T-cell (primary cell): Measurements from ENCODE around the gene DNAJC28. TPM values are rescaled to one million over a fixed set of nuclear protein-coding genes. Genes with fewer than 3 reads are reported as not detected.

ENCODE experiments used
- ATAC-seq, 4 experiments: fragments of 200-7000 bp in 3 of 4; fragments of 150-1000 bp in 1 of 4; cut with Tn5 transposase; replicated peaks in 1 of 4; 1 replicate in 3 of 4; 2 replicates in 1 of 4; pipeline ENCODE4 v1.10.0; 2021; ENCODE audit warnings: moderate library complexity in 3 of 4, mild to moderate bottlenecking in 2 of 4, moderate number of reproducible peaks in 1 of 4
- CTCF ChIA-PET, 2 donors: fragments of 300-600 bp; sonication (Branson Sonifier 250); formaldehyde crosslinking; loops; one replicate each; lab custom pipeline; 2022; ENCODE audit warnings: antibody characterized with exemption in 2 of 2; lab: Charles Lee
- POLR2A ChIA-PET, 2 donors: fragments of 300-600 bp; sonication (Branson Sonifier 250); formaldehyde crosslinking; loops; one replicate each; lab custom pipeline; 2022; ENCODE audit warnings: antibody characterized with exemption in 2 of 2; lab: Charles Lee
- DNase-seq, 35 experiments: peaks; one replicate each; pipeline versions ENCODE4 v3.0.0 to v3.0.0-alpha.2; 2013 to 2023
- H3K27ac ChIP-seq: one replicate; pipeline ENCODE4 v1.5.1; 2013; ENCODE audit warnings: low read length
- H3K27me3 ChIP-seq, 2 experiments: replicated peaks in 1 of 2; 1 replicate in 1 of 2; 2 replicates in 1 of 2; pipeline versions ENCODE4 v1.6.1 to v1.7.0; 2013; ENCODE audit warnings: low read length in 1 of 2, mixed read lengths in 1 of 2; ENCODE audit not compliant: control insufficient read depth in 2 of 2, insufficient read depth in 2 of 2; ENCODE audit errors: extremely low read depth in 1 of 2
- H3K36me3 ChIP-seq, 2 donors: 1 replicate in 1 of 2; 2 replicates in 1 of 2; pipeline versions ENCODE4 v1.6.1 to v1.7.0; 2013; ENCODE audit warnings: low read length in 1 of 2; ENCODE audit not compliant: control insufficient read depth in 2 of 2, insufficient read depth in 1 of 2; ENCODE audit errors: extremely low read depth in 1 of 2
- H3K4me1 ChIP-seq, 2 experiments: 1 replicate in 1 of 2; 2 replicates in 1 of 2; pipeline versions ENCODE4 v1.6.1 to v1.7.0; 2013; ENCODE audit warnings: low read length in 2 of 2, mixed read lengths in 1 of 2; ENCODE audit not compliant: insufficient read depth in 2 of 2, control insufficient read depth in 1 of 2; ENCODE audit errors: extremely low read depth in 1 of 2
- H3K4me3 ChIP-seq, 2 donors: 1 replicate in 1 of 2; 2 replicates in 1 of 2; pipeline versions ENCODE4 v1.5.1 to v1.7.0; 2013; ENCODE audit warnings: mild to moderate bottlenecking in 2 of 2, low read length in 1 of 2, moderate library complexity in 1 of 2; ENCODE audit not compliant: control insufficient read depth in 1 of 2; ENCODE audit errors: extremely low read depth in 1 of 2
- H3K9me3 ChIP-seq: 2 replicates; pipeline ENCODE4 v1.7.0; 2013
- H3K27ac Mint-ChIP-seq, 2 donors: one replicate each; pipeline ENCODE4 v1.8.0; 2020 to 2021; ENCODE audit warnings: mild to moderate bottlenecking in 2 of 2, mixed read lengths in 2 of 2
- H3K27me3 Mint-ChIP-seq, 2 donors: one replicate each; pipeline ENCODE4 v1.8.0; 2021 to 2022; ENCODE audit warnings: mixed read lengths in 2 of 2
- H3K36me3 Mint-ChIP-seq: one replicate; pipeline ENCODE4 v1.8.0; 2021; ENCODE audit warnings: mixed read lengths
- H3K4me1 Mint-ChIP-seq, 3 donors: one replicate each; pipeline ENCODE4 v1.8.0; 2020 to 2022; ENCODE audit warnings: mixed read lengths in 3 of 3, mild to moderate bottlenecking in 1 of 3
- H3K4me3 Mint-ChIP-seq, 3 donors: one replicate each; pipeline ENCODE4 v1.8.0; 2020 to 2022; ENCODE audit warnings: mild to moderate bottlenecking in 3 of 3, mixed read lengths in 3 of 3, moderate library complexity in 3 of 3
- H3K9me3 Mint-ChIP-seq, 3 donors: one replicate each; pipeline ENCODE4 v1.8.0; 2020 to 2022; ENCODE audit warnings: mixed read lengths in 3 of 3
- WGBS: methylation state at CpG from one replicate; pipeline ENCODE4 v1.1.5; 2013; ENCODE audit warnings: missing lambda C conversion rate; ENCODE audit not compliant: insufficient coverage; 5-methylcytosine and 5-hydroxymethylcytosine counted together
- total RNA-seq, 35 experiments: library from RNA in 6 of 35; stranded (reverse) in 6 of 35; fragments of 120-200 nt in 1 of 35; gene quantifications; one replicate each; pipeline versions ENCODE4 v1.2.1 to v1.2.4 and lab custom pipeline; 2013 to 2026

Gene DNAJC28
- total RNA-seq, 5 donors from 2014 or later (not counting 1 experiment from before 2014, with no cell fraction given): 0.53 to 1.2 (median 0.75) TPM; not detected in 1

DNA sequence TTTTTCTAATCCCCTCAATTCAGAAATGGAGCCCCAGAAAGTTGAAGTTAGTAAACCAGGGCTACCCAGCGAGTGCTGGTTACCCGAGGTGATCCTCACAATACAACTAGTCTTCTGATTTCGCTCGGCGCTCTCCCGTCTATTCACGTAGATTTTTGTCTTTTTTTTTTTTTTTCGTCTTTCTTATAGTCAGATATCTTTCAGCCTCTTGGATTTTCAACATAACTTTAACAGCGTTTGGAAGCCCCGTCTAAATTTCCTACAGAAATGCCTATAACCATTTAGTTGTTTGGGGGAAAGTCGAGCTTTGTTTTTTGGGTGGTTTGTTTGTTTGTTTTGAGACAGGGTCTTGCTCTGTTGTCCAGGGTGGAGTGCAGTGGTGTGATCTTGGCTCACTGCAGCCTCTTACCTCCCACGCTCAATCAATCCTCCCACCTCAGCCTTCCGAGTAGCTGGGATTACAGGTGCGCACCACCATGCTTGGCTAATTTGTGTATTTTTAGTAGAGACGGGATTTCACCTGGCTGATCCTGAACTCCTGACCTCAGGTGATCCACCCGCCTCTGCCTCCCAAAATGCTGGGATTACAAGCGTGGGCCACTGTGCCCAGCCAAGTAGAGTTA, 10.9 kb downstream of the DNAJC28 start:
- H3K9me3 Mint-ChIP-seq: no peaks in the 10 kb centered on the region
- DNase-seq (peak in 1 of 35 experiments; percentile 3), ATAC-seq (no peak)
- ChIA-PET CTCF (interaction anchor here (0.7 to 3.0 kb wide), 13 partner anchors 9 to 281 kb away, joined by 3 to 42 read pairs (median 4); partner anchors contain the start of genes DNAJC28 (in 2 of the 2) and DONSON (in 1 of the 2)), POLR2A (interaction anchor here (0.7 to 2.0 kb wide), 5 partner anchors 11 to 82 kb away, joined by 3 to 19 read pairs (median 4); partner anchors contain the start of genes SON (in 2 of the 2), DNAJC28 (in 1 of the 2) and GART (in 1 of the 2))
- WGBS: 20% methylated on average over 4 of the region's 17 CpGs
- H3K9me3 ChIP-seq: no peaks in the 10 kb centered on the region
- peak overlapping the region; percentile 91 to 92 (median 91) for H3K4me3 Mint-ChIP-seq
- H3K36me3 ChIP-seq: no peaks in the 10 kb centered on the region
- no peaks in the 10 kb centered on the region for H3K36me3 Mint-ChIP-seq
- peaks cover 16 to 28% (median 23%) of the 10 kb centered on the region in 3 donors for H3K4me1 Mint-ChIP-seq
- H3K27me3 ChIP-seq: no peaks in the 10 kb centered on the region
- H3K27ac Mint-ChIP-seq: peak overlapping the region; percentile 95 to 96
- peaks cover 9 to 20% of the 10 kb centered on the region in 2 experiments for H3K4me1 ChIP-seq
- peak overlapping the region; percentile 65 for H3K27ac ChIP-seq
- no peaks in the 10 kb centered on the region for H3K27me3 Mint-ChIP-seq
- peak overlapping the region; percentile 84 to 86 for H3K4me3 ChIP-seq

DNA sequence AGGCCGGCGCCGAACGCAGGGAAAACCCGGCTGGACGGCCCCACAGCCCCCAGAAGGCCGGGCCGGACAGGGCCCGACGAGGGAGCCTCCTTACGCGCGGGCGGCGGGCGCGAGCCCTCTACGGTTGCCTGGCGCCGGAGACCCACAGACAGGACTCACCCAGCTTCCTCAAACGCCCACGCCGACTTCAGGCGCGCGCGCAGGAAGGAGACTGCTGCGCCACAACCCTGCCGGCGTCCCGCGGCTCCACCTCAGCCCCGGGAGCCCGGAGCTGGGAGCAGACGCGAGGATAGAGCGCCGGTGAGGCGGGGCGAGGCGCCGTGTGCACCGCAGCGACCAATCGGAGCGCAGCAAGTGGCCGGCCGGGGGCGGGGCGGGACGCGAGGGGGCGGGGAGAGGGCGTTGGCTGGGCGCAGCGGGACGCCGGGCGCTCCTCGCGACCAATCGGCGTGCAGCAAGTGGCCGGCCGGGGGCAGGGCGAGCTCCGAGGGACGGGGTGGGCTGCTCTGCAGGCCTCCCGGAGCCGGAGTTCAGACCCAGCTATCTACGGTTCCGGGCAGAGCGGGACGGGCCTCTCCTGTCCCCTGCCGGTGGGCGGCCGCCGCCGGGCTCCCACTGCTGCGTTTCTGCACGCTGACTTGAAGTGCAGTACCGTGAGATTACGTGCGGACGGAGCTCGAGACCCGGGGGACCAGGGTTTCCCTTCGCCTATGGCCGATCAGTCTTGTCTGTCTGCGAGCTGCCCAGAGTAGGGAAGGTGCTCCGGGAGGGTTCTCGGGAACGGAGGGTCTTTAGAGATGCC, 11.6 kb downstream of the DNAJC28 start, which contains the start of gene TMEM50B:
Gene TMEM50B, minus strand, starts transcription at position 296 of the 802 bp plus-strand sequence. CDS start 11,089 bp downstream, outside the sequence.
- Histone ChIP-seq H3K9me3 (no peaks in the 10 kb centered on the region), H3K27ac (peak within 1 kb of the TSS; percentile 73), H3K4me1 (peaks cover 9 to 20% of the 10 kb centered on the region in 2 experiments), H3K27me3 (no peaks in the 10 kb centered on the region), H3K4me3 (peak within 1 kb of the TSS; percentile 84 to 86), H3K36me3 (no peaks in the 10 kb centered on the region)
- Mint-ChIP-seq H3K4me1 (peaks cover 16 to 28% (median 23%) of the 10 kb centered on the region in 3 donors), H3K27ac (peak within 1 kb of the TSS; percentile 95 to 96), H3K36me3 (no peaks in the 10 kb centered on the region), H3K4me3 (peak within 1 kb of the TSS; percentile 91 to 92 (median 91)), H3K9me3 (no peaks in the 10 kb centered on the region), H3K27me3 (no peaks in the 10 kb centered on the region)
- peak; percentile 90 to 93 (median 91) for ATAC-seq
- POLR2A ChIA-PET: interaction anchor here (0.7 to 2.0 kb wide), 12 partner anchors 11 to 753 kb away, joined by 3 to 19 read pairs (median 4); partner anchors contain the start of genes DNAJC28 (in 2 of the 2), SON (in 2 of the 2) and GART (in 1 of the 2)
- CTCF ChIA-PET: interaction anchor here (0.5 to 3.0 kb wide), 21 partner anchors 10 to 593 kb away, joined by 3 to 42 read pairs (median 4); partner anchors contain the start of genes DNAJC28 (in 2 of the 2) and DONSON (in 1 of the 2)
- under 1% methylated on average over 86 of the region's 93 CpGs for WGBS
- peak; percentile 83 to 98 (median 93) for DNase-seq

DNA sequence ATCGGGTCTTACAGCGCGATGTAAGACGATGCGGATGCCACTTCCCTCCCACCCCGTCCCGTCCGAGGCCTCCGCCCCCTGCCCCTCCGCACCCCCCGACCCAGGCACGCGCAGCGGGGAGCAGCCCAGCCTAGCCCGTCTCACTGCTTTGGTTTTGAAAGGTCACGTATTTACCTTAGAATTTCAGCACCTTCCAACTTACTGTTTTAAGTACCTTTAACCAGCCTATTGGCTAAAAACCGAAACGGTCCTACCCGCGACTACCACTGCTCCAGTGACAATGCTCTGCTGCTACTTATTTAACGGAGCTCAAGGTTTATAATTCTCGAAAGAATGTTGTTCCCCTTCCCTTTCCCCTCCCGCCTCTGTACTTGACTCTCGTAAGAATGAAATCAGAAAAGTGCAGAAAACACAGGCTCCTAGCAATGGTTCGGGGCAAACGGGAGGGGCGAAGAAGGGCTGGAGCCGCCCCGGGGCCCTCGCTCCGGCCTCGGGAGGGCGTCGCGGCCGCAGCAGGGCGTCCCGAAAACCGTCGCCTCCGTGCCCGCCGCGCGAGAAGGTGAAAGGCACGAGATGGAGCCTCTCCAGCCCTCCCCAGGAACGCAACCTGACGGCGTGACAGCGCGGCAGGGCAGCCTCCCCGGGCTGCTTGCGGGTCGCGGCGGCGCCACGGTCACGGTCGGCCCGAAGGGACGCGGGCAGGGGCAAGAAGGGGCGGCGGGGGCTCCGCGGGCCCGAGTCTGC, 12.4 kb downstream of the DNAJC28 start:
- H3K27ac Mint-ChIP-seq: peak overlapping the region; percentile 82
- ChIA-PET CTCF (interaction anchor here (0.6 to 3.0 kb wide), 16 partner anchors 10 to 593 kb away, joined by 3 to 42 read pairs (median 4); partner anchors contain the start of genes DNAJC28 (in 2 of the 2) and DONSON (in 1 of the 2)), POLR2A (interaction anchor here (0.5 to 2.0 kb wide), 10 partner anchors 12 to 752 kb away, joined by 3 to 19 read pairs (median 4); partner anchors contain the start of genes DNAJC28 (in 2 of the 2), GART (in 1 of the 2) and SON (in 1 of the 2))
- Histone ChIP-seq H3K4me3 (peak overlapping the region; percentile 83 to 86), H3K9me3 (no peaks in the 10 kb centered on the region), H3K27me3 (no peaks in the 10 kb centered on the region), H3K27ac (peak overlapping the region; percentile 73), H3K36me3 (no peaks in the 10 kb centered on the region), H3K4me1 (peaks cover 9 to 20% of the 10 kb centered on the region in 2 experiments)
- peak in 32 of 35 experiments; percentile 10 to 65 (median 28) for DNase-seq
- peaks cover 16 to 28% (median 24%) of the 10 kb centered on the region in 3 donors for H3K4me1 Mint-ChIP-seq
- ATAC-seq: peak; percentile 16 to 28 (median 18)
- no peaks in the 10 kb centered on the region for H3K36me3 Mint-ChIP-seq
- H3K4me3 Mint-ChIP-seq: peak overlapping the region; percentile 80 to 91 (median 91)
- WGBS: 0% methylated on average over 38 of the region's 68 CpGs
- no peaks in the 10 kb centered on the region for H3K27me3 Mint-ChIP-seq
- H3K9me3 Mint-ChIP-seq: no peaks in the 10 kb centered on the region

DNA sequence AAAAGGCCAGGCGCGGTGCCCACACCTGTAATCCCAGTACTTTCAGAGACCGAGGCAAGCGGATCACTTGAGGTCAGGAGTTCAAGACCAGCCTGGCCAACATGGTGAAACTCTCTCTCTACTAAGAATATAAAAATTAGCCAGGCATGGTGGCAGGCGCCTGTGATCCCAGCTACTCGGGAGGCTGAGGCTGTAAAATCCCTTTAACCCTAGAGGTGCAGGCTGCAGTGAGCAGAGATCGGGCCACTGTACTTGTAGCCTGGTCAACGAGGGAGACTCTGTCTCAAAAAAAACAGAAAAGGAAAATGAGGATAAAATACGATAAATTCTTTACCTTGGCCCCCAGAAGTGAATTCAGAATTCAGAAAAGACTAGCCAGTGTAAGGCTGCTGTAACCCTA, 13.3 kb downstream of the DNAJC28 start:
- ATAC-seq (no peak), DNase-seq (no peak)
- peaks cover 9 to 20% of the 10 kb centered on the region in 2 experiments for H3K4me1 ChIP-seq
- Mint-ChIP-seq H3K27me3 (no peaks in the 10 kb centered on the region), H3K4me3 (peak overlapping the region; percentile 80 to 91 (median 91)), H3K27ac (peak overlapping the region; percentile 82), H3K36me3 (peaks cover 4% of the 10 kb centered on the region), H3K4me1 (peaks cover 23 to 34% (median 29%) of the 10 kb centered on the region in 3 donors), H3K9me3 (no peaks in the 10 kb centered on the region)
- no peaks in the 10 kb centered on the region for H3K9me3 ChIP-seq
- no peak overlapping the region for H3K27ac ChIP-seq
- WGBS: 75% methylated on average over 2 of the region's 9 CpGs
- POLR2A ChIA-PET: no interaction called here
- CTCF ChIA-PET: no interaction called here
- H3K27me3 ChIP-seq: no peaks in the 10 kb centered on the region
- no peaks in the 10 kb centered on the region for H3K36me3 ChIP-seq
- H3K4me3 ChIP-seq: peak overlapping the region; percentile 83 to 86

DNA sequence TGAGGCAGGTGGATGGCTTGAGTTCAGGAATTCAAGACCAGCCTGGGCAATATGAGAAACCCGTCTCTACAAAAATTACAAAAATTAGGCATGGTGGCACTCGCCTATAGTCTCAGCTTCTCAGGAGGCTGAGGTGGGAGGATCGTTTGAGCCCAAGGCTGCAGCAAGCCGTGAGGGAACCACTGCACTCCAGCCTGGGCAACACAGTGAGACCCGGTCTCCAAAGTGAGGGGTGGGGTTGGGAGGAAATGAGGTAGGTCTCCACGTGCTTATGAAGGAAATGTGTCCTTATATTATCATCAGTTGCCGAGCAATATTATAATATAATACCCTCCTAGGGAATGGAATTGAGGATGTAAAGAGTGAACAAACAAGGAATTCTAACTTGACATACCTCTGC, 14.4 kb downstream of the DNAJC28 start:
- Mint-ChIP-seq H3K9me3 (no peaks in the 10 kb centered on the region), H3K36me3 (peaks cover 4% of the 10 kb centered on the region), H3K4me3 (peak overlapping the region in 2 of 3 donors; percentile 41 to 91), H3K27me3 (no peaks in the 10 kb centered on the region), H3K27ac (no peak overlapping the region), H3K4me1 (peaks cover 23 to 36% (median 33%) of the 10 kb centered on the region in 3 donors)
- Histone ChIP-seq H3K36me3 (no peaks in the 10 kb centered on the region), H3K4me3 (no peak overlapping the region), H3K27me3 (no peaks in the 10 kb centered on the region), H3K9me3 (no peaks in the 10 kb centered on the region), H3K27ac (no peak overlapping the region), H3K4me1 (peaks cover 9 to 20% of the 10 kb centered on the region in 2 experiments)
- ChIA-PET CTCF (interaction anchor here in 1 of 2 donors (0.7 kb wide), 1 partner anchor 132 kb away, joined by 5 read pairs; no protein-coding TSS in a partner anchor), POLR2A (no interaction called here)
- WGBS: 100% methylated on average over 1 of the region's 7 CpGs
- DNase-seq (no peak), ATAC-seq (no peak)
